T follicular helper cell (primary cell): ENCODE results near the gene FBXO41.

Experiments used
- DNase-seq: peaks from one replicate; pipeline ENCODE4 v3.0.0-alpha.2; 2020; ENCODE audit warnings: low read depth
- total RNA-seq, 2 experiments: gene quantifications; one replicate each; lab custom pipeline; 2026; lab: John Stamatoyannopoulos, UW

FBXO41 gene, protein sequence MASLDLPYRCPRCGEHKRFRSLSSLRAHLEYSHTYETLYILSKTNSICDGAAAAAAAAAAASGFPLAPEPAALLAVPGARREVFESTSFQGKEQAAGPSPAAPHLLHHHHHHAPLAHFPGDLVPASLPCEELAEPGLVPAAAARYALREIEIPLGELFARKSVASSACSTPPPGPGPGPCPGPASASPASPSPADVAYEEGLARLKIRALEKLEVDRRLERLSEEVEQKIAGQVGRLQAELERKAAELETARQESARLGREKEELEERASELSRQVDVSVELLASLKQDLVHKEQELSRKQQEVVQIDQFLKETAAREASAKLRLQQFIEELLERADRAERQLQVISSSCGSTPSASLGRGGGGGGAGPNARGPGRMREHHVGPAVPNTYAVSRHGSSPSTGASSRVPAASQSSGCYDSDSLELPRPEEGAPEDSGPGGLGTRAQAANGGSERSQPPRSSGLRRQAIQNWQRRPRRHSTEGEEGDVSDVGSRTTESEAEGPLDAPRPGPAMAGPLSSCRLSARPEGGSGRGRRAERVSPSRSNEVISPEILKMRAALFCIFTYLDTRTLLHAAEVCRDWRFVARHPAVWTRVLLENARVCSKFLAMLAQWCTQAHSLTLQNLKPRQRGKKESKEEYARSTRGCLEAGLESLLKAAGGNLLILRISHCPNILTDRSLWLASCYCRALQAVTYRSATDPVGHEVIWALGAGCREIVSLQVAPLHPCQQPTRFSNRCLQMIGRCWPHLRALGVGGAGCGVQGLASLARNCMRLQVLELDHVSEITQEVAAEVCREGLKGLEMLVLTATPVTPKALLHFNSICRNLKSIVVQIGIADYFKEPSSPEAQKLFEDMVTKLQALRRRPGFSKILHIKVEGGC
- total RNA-seq: 28.5 to 31.4 reads per million in 2 experiments

DNA sequence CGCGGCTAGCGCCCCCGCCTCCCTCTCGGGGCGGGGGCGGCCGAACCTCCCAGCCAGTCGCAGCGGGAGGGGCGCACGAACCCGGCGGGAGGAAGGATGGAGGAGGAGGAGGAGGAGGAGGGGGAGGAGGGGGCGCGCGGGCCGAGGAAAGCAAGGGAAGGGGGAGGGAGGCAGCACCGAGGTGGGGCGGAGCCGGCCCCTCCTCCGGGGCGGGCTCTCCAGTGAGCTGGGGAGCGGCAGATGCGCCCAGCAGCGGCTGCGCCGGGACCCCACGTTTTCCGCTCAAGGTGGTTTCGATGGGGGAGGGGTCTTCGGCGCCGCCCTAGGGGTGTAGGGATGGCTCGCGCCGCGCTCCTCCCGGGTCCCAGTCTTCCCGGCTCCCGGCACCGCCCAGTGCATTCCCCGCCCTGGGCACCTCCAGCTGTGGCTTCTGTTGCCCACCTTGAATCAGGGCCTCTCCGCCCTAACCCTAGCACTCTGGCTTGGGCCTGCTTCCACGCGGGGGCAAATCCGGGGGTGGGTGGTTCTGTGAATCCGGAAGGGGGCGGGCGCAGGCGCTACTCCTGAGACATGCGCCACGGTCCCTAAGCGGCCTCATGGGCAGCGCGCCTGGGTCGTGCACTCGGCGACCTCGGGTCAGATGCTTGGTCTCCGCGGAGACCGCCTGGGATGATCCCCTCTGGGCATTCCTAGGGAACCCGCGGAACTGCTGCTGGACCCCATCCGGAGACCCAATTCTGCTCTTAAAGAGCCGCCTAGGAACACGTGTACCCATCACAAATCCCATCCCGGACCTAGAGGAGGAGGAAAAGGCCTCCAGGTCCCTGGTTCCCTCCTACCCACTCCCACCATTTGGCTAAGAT is at the start of gene FBXO41:
FBXO41 (minus strand) TSS at position 183 of the 863 bp plus-strand sequence. CDS start 14,848 bp downstream, outside the sequence.
- DNase-seq: peak; percentile 49

DNA sequence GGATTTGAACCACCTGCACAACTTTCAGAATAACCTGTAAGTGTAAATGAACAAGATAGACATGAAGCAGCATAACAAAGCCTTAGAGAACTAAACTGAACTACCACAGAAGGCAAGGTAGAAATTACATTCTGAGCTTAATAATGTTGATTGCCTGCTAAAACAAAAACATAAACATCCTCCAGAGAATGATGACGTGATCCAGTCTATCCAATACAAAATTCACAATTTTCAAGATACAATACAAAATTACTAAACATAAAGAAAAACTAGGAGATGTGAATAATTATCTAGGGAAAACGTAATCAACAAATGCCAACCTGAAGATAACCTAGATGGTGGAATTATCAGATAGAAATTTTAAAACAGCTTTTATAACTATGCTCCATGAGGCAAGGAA is 49.8 kb upstream of the FBXO41 start:
- no peak for DNase-seq

DNA sequence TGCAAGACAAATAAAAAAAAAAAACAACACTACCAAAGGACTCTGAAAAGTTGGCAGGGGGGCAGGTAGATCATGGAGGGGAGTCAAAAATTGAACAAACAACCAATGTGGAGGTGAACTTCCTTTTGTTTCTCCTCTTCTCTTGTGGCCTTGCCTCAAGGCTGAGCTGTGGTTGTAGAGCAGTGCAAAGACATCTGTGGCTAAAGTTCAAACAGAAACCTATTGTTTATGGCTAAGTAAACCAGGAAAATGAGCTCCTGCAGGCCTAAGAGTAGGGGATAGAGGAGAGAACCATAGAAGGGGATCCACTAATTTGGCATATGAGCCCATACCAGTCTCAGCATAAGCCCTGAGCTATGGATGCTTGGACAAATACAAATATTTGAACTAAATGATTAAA is 49.3 kb upstream of the FBXO41 start:
- no peak for DNase-seq

DNA sequence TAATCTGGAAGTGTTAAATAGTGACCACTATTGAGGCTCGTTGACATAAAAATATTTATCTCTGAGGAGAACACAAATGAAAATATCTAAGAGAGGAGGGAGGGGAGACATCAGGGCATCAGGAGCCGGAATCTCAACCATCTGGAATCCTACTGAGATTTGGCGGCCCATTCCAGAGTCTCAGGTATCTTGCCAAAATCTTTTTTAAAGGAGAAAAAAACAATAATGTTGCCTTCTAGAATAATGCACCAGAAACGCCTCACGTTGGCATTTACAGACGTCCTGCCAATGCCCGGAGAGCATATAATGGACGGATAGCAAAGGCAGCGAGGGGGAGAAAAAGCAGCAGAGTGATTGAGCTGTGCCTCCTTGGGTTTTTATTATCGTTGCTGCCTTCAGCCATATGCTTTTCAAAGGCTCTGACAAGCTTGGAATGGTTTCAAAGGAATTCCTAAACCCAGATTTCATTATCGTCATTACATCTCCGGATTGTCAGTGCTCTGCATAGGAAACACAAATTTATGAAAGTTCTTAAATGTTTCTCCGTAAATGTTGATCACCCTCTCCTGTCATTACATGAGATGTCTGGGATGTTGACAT is 39.9 kb upstream of the FBXO41 start:
- DNase-seq: no peak

DNA sequence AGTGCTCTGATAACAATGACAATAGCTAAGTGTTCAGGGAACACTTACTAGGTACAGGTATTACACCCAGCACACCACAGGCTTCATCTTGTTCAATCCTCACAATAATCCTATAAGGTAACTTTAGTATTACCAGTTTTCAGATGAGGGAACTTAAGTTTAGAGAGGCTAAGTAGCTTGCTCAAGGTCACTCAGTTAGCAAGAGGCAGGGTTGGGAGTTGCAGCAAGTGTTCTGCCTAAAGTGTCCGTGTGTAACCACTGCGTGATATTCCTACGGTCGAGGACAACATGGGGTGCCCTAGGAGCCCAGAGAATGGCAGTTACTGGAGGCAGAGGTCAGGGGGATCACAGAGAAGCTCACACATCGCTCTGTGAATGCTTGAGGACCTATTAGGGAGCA is 39.3 kb upstream of the FBXO41 start:
- DNase-seq: no peak

DNA sequence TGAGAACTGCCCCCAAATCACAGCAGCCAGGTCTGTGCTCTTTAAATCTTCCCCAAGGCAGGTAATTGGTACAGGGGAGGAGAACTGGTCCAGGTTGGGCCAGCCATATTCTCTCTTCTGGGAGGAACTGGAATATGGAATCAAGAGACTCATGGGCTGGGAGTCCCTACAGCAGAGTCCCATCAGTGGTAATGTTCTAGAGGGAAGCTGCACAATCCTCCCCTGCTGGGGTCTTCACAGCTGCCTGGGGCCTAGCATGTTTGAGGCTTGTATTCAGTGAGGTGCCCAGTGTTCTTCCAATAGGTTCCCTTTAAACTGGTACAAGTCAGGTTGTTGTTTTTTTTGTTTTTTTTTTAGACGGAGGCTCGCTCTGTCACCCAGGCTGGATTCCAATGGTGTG is 30.2 kb upstream of the FBXO41 start:
- DNase-seq: no peak

DNA sequence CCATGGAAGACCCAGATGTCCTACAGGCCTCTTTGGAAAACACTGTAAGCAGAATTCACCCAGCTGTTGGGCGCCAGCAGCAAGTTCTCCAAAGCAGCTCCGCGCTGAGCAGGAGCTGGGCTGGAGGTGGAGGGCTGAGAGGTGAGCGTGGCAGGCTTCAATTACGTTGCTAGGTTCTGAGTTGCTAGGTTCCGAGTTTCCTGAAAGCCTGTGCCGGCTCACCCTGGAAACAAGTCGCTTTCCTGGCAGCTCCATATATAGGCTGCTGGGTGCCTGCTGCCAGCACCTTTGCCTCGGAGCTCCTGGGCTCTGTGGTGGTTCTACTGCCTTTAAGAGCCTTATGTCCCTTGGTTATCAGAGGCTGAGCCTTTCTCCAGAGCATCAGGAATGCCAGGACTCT is 23.4 kb upstream of the FBXO41 start:
- DNase-seq: no peak

DNA sequence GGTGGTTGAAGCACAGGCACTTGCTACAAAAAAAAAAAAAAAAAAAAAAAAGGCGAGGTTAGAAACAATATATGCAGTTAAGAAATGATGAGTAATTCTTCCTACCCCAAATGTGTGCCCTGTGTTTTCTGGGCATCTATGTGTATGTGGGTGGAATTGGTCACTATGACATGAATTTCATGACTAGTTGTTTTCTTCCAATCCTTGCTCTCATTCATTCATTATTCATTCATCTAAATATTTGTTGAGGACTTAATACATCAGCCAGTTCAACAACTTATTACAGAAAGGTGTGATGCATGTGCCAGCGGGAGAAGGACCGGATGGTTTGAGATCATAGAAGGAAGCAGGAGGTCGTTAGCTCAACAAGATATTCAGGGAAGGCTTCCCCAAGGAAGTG is 17.4 kb upstream of the FBXO41 start:
- DNase-seq: no peak

DNA sequence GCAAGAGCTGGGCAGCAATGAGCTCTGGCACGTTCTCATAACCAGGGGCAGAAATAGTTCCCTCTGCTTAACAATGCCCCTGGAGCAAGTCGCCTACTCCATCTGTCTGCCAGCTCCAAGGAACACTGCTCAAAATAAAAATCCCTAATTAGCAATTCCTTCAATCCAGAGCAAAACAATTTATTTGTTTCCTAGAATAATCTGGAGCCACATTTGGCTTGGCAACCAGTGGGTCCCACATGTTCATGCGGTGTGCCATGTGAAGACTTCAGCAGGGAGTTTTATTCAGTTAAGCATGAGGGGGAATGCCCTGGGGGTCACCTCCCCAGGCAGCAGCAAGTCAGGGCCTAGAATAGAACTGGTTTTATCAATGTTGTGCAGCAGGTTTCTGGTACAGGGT is 16.6 kb upstream of the FBXO41 start:
- DNase-seq: no peak

DNA sequence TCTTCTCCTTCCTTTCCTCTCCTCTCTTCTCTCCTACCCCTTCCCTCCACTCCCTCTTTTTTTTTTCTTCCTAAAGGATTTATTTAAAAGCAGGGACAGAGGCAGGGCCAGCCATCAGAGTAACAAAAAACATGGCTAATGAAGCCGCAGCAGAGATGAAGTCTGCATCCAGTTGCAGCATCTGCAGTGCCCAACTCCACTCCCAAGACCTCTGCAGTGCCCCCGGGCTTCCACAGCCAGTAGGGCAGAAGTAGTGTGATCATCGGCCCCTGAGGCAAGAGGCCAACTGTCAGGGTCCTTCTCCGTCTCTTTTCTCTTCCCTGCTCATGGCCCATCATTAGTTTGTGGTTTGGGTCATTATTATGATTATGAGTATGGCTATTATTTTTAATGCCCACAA is 13.3 kb upstream of the FBXO41 start:
- DNase-seq: no peak

DNA sequence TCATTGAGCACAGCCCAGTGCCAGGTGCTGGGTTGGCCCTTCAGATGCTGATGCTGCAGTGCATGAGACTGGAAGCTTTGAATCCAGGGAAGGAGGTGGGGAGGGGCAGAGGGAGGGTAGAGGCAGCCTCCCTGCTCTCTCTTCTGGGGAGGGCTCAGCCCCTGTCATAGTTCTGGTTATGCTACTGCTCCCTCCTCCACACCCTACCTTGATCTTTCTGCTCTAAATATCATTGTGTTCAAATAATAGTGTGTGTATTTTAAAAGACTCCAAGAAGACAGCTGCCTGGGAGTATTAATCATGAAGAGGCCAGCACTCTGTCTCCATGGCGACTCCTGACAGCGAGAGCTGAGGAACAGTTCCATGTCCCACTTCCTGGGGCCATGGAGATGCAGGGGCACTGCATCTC is 12.9 kb upstream of the FBXO41 start:
- no peak for DNase-seq

DNA sequence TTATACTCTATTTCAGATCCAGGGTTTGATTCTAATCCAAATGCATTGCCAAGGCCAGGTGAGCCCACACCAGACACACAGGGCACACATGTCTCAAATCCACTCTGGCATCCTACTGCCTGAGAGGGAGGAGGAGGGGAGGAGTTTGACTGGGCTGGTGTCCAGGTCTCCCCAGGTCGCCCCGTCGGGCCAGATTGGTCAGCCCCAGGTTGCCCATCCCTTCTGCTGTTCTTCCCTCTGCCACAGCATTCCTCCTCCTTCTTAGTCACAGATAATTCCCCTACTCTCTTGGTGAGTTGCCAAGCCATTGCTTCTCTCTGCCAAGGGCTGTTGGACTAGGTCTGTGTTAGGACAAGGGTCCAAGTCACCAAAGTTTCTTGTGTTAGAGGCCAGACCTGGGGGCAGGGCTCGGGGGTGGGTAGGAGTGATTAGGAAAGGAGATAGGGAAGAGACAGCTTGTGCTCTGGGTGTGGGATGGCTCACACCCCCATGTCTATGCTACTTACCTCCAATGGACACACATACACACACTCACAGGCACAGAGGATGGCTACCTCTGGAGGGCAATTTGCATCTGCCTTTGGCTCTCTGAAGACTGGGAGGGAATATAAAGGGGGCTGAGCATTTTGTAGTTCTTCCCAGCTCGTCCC is 11.6 kb upstream of the FBXO41 start:
- DNase-seq: no peak

DNA sequence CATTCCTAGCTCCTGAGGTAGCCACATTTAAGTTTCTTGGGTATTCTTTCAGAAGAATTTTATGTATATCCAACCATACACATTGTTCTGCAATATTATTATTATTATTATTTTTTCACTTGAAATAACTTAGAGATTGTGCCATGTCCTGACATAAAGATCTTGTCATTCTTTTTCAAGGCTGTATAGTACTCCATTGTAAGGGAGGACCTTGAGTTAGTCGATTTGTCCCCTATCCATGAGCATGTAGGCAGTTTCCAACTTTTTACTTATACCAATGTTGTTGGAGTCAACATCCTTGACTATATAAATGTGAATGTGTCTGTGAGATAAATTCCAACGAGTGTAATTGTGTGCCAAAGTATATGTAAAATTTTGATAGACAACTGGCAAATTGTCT is 10.0 kb upstream of the FBXO41 start:
- DNase-seq: no peak

DNA sequence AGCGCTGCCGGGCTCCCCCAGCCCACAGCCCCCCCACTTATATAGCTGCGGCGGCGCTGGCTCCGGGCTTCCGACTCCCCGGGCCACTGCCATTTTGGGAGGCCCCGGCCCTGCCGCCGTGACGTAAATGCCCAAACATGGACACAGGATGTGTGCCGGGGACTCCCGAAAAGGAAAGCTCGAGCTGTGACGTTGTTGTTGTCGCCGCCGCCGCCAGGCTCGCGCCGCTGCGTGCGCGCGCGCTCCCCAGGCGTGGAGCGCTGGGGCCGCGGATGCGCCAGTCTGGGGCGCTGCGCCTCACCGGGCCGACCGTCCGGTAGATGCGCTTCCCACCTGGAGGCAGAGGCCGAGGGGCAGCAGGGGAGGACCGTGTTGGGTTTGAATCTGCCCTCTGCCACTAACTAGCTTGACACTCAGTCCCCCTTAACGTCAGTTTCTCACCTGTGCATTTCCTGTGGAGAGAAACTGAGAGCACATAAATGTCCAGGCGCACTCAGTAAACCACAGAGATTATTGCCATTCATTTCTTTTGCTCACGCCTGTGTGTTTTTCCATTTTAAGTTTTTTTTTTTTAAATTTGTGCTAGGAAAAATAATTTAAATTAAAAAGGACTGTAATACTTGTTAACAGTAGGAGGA is 9.4 kb upstream of the FBXO41 start, which contains the start of gene EGR4:
EGR4 (minus strand) TSS at position 15 of the 638 bp plus-strand sequence. CDS start 231 bp downstream, outside the sequence.
- DNase-seq: peak; percentile 90

DNA sequence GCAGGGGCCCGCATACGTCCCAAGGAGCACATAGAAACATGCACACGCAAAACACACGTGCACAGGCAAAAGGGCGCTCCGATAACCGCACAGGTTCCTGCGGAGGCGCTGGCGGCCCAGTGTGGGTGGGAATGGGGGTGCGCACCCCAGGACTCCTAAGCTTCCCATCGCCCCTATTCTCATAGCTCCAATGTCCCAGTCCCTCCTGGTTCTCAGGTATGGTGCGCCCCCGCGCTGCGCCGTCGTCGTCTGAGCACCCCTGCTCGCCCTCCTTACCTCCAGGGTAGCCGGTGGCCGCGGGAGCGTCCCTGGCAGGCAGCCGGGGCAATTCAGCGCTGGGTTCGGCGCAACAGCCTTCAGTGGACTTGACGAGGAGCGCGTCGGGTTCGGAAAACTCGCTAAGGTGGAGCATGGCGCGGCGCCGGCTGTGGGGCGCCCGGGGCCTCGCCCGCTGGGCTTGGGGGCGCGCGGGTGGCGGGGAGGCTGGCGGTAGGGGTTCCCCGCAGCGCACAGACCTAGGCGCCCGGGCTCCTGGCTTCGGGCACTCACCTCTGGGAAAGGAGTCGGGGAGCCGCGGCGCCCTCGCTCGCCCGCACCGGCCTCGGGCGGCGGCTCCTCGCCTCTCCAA is 8.7 kb upstream of the FBXO41 start:
- DNase-seq: no peak

DNA sequence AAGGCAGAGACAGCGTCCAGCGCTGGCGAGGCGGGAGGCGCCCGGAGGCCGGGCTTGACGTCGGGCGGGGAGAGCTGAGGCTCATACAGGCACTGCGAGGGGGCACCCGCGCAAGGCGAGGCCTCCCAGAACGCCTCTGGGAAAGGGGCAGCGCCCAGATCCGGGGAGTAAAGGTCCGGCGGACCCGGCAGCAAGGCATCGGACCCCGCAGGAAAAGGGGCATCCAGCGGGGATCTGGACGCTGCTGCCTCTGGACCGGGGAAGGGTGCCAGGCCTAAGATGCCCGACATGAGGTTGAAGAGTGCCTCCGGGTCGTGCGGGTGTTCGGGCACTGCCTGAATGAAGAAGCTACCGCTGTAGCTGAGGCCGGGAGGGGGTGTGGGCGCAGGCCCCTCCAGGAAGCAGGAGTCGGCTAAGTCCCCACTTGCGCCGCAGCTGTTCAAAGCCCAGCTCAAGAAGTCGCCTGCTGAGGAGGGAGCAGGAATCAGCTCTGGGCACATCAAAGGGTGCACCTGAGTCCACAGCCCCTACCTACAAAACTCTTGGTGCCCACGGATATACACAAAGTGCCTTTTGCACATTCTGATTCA is 8.1 kb upstream of the FBXO41 start:
- DNase-seq: no peak

DNA sequence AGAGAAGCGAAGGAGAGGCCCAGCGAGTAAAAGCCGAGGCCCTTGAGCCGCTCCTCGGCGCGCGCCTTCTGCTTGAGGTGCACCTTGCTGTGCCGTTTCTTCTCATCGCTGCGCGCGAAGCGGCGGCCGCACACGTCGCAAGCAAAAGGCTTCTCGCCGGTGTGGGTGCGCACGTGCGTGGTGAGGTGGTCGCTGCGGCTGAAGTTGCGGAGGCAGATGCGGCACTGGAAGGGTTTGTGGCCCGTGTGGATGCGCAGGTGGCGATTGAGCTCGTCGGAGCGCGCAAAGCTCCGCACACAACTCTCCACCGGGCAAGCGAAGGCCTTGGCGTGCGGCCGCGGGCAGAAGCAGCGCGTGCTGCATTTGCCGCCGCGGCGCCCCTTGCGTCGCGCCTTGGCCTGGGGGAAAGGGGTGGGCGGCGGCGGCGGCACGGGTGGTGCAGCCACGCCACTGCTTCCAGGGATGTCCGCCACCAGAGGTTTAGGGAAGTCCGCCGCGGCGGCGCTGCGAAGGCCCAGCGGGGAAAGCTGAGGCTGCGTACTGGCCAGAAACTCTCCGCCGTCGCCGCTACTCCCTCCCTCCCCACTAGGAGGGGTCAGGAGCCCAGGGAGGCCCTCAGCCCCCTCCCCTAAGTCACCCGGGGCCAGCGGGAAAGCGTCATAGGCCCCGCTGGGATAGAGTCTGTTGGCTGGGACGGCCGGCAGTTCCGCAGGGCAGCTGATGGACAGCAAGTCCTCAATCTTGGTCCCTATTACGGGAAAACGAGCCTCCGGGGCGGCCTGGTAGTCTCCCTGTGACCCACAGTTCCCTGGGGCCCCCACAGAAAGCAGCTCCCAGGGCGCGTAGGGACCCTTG is 7.4 kb upstream of the FBXO41 start:
- DNase-seq: no peak

DNA sequence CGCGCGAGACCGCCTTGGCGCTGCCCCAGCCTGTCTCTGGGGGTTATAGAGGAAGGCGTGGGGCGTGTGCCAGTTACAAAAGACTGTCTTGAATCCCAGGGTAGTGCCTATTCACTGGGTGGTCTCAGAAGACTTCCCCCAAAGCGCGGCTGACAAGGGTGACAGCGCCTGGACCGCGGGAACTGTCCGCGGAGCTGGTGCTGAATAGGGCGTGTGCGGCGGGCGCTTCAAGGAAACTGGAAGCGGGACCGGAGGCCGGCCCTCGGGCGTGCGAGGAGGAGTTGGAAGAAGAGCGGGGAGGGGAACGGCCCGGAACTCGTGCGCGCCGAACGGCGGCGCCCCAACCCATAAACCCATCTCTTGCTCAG is 6.8 kb upstream of the FBXO41 start:
- DNase-seq: peak; percentile 25
